ENCODE data around the gene SMAD2. TPM values are rescaled to one million over a fixed set of nuclear protein-coding genes. Genes with fewer than 3 reads are reported as not detected.

SMAD2 gene
- total and polyA plus RNA-seq, 9 of the 15 experiments (the other 6 are each of a cell fraction or from before 2014, with no cell fraction given), result 9.2 to 49.6 (median 33.7) TPM

DNA sequence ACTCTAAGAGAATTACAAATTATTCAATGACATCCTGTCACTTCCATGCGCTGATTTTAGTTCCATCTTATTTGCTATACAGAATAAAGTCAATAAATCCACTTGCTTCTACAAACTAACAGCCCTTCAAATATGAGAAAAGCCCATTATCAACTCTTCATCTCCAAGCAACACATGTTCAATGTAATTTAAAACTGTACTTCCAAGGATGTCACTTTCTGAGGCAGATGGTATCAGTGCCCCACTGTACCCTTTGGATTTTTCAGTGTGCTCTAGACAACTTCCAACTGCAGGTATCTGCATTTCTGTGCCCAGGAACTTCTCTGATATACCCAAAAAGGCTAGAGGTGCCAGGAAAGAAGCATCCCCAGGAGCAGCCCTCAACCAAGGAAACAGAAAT is 87.6 kb downstream of the SMAD2 start:
- POLR2A ChIA-PET, result no interaction called here
- CTCF ChIA-PET (ENCODE audit: low intra/inter-chr PET ratio), result no interaction called here
- no peak overlapping the region for H3K4me2 ChIP-seq (ENCODE audit: insufficient read depth, low read length)
- H3K4me1 ChIP-seq (replicated peaks in 1 of 2; ENCODE audit: control insufficient read depth in 2 of 2, insufficient read depth in 2 of 2, low read length in 2 of 2), result no peaks in the 10 kb centered on the region
- TF ChIP-seq ZNF518B (CRISPR knock-in tag; IDR thresholded peaks at IDR 0.05) (no peak), U2AF1 (optimal IDR thresholded peaks at IDR 0.05; ENCODE audit: low read depth, low read length) (no peak), MCM5 (IDR thresholded peaks at IDR 0.05; ENCODE audit: low read depth) (no peak), MEF2A (IDR thresholded peaks at IDR 0.05; ENCODE audit: control insufficient read depth, low read depth, low read length) (no peak), LCOR (CRISPR knock-in tag; IDR thresholded peaks at IDR 0.05) (no peak), CSDE1 (IDR thresholded peaks at IDR 0.05) (no peak), ATF3 (IDR thresholded peaks at IDR 0.05) (no peak), ATF3 (CRISPR knock-in tag; conservative IDR thresholded peaks at IDR 0.05) (no peak), ZKSCAN1 (IDR thresholded peaks at IDR 0.05; ENCODE audit: low read depth, low read length) (no peak), ZBTB2 (IDR thresholded peaks at IDR 0.05) (no peak)
- TF ChIP-seq, protein P1, sequence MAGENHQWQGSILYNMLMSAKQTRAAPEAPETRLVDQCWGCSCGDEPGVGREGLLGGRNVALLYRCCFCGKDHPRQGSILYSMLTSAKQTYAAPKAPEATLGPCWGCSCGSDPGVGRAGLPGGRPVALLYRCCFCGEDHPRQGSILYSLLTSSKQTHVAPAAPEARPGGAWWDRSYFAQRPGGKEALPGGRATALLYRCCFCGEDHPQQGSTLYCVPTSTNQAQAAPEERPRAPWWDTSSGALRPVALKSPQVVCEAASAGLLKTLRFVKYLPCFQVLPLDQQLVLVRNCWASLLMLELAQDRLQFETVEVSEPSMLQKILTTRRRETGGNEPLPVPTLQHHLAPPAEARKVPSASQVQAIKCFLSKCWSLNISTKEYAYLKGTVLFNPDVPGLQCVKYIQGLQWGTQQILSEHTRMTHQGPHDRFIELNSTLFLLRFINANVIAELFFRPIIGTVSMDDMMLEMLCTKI (IDR thresholded peaks at IDR 0.05; ENCODE audit: partially characterized antibody), result no peak
- TF ChIP-seq, protein P2, sequence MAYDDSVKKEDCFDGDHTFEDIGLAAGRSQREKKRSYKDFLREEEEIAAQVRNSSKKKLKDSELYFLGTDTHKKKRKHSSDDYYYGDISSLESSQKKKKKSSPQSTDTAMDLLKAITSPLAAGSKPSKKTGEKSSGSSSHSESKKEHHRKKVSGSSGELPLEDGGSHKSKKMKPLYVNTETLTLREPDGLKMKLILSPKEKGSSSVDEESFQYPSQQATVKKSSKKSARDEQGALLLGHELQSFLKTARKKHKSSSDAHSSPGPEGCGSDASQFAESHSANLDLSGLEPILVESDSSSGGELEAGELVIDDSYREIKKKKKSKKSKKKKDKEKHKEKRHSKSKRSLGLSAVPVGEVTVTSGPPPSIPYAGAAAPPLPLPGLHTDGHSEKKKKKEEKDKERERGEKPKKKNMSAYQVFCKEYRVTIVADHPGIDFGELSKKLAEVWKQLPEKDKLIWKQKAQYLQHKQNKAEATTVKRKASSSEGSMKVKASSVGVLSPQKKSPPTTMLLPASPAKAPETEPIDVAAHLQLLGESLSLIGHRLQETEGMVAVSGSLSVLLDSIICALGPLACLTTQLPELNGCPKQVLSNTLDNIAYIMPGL (CRISPR knock-in tag; IDR thresholded peaks at IDR 0.05), result no peak
- no peak overlapping the region for H3K4me3 ChIP-seq
- H3K27ac ChIP-seq (ENCODE audit: extremely low read depth, low read depth, low read length), result no peak overlapping the region
- H3K9me3 ChIP-seq (replicated peaks; ENCODE audit: control insufficient read depth, insufficient read depth, low read depth, low read length), result no peaks in the 10 kb centered on the region
- H3K36me3 ChIP-seq (ENCODE audit: control insufficient read depth, insufficient read depth, low read length), result peaks cover 59% of the 10 kb centered on the region; the same call in 2 of the 3 replicates
- no peak overlapping the region for H3K9ac ChIP-seq (ENCODE audit: insufficient read depth in 1 of 2, low read depth in 2 of 2, low read length in 2 of 2)
- no peaks in the 10 kb centered on the region for H4K20me1 ChIP-seq (replicated peaks; ENCODE audit: control insufficient read depth, insufficient read depth, low read length)
- DNase-seq (ENCODE audit: extremely low read depth in 1 of 4, low spot score in 3 of 4) (no peak), FAIRE-seq (no peak), ATAC-seq (no peak)
- no peak overlapping the region for H2AFZ ChIP-seq (ENCODE audit: low read depth, low read length)
- peaks cover 2% of the 10 kb centered on the region for H3K9me1 ChIP-seq (ENCODE audit: control insufficient read depth, insufficient read depth, low read length)
- no peaks in the 10 kb centered on the region for H3K27me3 ChIP-seq (ENCODE audit: control insufficient read depth in 2 of 2, insufficient read depth in 2 of 2, low read length in 2 of 2)
- intact Hi-C loops (cut with micrococcal nuclease) (no loop called here), in situ Hi-C loops (cut with MboI) (no loop called here)
- no peaks in the 10 kb centered on the region for H3K79me2 ChIP-seq (ENCODE audit: control insufficient read depth, insufficient read depth, low read length)
- BruUV-seq (replicated peaks), result no TSS peak
- WGBS (ENCODE audit: insufficient coverage, low coverage, missing lambda C conversion rate), result 92% methylated on average over 1 of the region's 1 CpG
